Prostate gland (tissue), 2 donors: ENCODE measurements around the gene TBKBP1.

ENCODE experiments used
- POLR2A ChIP-seq: fragments of 450-650 bp; IDR thresholded peaks from one replicate; pipeline ENCODE4 v1.6.1; 2016; ENCODE audit warnings: antibody characterized with exemption, mild to moderate bottlenecking
- POLR2AphosphoS5 ChIP-seq: sonication (generic); formaldehyde crosslinking; IDR thresholded peaks from one replicate; pipeline ENCODE4 v1.6.1; 2017; ENCODE audit warnings: antibody characterized with exemption
- TF ChIP-seq, protein P1 (sequence below), 4 experiments: fragments of 200-600 bp in 2 of 4; fragments of 450-650 bp in 2 of 4; sonication (generic) in 2 of 4; IDR thresholded peaks; 1 replicate in 3 of 4; 2 replicates in 1 of 4; pipeline ENCODE4 v1.5.1; 2016 to 2019; ENCODE audit warnings: antibody characterized with exemption in 4 of 4, mild to moderate bottlenecking in 2 of 4, moderate library complexity in 2 of 4

DNA sequence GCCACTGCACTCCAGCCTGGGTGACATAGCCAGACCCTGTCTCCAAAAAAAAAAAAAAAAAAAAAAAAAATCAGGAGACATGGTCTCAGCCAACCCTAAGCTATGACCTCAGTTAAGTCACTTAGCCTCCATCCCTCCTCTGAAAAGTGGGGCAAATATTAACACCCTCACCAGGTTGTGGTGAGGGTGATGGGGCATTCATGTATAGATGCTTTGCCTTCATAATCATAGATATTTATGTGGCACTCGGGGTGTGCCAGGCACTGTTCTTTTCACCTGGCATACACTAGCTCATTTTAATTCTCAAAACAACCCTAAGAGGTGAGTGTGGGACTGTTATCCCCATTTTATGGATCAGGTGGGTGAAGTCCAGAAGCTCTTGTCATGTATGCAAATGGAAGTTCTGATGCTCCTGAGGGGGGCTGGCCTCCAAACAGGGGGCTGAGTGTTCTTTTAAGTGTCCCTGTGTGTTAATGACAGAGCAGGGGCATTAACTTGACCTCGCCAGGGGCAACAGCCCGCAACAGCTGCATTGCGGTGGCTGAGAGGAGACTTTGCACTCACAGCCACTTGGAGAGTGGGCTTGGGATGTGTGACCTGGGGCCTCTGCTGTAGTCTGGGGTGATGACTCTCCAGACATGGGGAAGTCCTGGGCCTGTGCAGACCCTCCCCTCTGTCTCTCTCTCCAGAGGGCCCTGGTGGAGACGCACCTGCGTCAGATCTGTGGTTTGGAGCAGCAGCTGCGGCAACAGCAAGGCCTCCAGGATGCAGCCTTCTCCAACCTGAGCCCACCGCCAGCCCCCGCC lies 4.1 kb downstream of the TBKBP1 start:
- TF ChIP-seq, protein P1, sequence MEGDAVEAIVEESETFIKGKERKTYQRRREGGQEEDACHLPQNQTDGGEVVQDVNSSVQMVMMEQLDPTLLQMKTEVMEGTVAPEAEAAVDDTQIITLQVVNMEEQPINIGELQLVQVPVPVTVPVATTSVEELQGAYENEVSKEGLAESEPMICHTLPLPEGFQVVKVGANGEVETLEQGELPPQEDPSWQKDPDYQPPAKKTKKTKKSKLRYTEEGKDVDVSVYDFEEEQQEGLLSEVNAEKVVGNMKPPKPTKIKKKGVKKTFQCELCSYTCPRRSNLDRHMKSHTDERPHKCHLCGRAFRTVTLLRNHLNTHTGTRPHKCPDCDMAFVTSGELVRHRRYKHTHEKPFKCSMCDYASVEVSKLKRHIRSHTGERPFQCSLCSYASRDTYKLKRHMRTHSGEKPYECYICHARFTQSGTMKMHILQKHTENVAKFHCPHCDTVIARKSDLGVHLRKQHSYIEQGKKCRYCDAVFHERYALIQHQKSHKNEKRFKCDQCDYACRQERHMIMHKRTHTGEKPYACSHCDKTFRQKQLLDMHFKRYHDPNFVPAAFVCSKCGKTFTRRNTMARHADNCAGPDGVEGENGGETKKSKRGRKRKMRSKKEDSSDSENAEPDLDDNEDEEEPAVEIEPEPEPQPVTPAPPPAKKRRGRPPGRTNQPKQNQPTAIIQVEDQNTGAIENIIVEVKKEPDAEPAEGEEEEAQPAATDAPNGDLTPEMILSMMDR (IDR thresholded peaks at IDR 0.05) = no peak
- TF ChIP-seq POLR2A (no peak), POLR2AphosphoS5 (no peak)
